ENCODE measurements around the gene BRD1. TPM values are rescaled to one million over a fixed set of nuclear protein-coding genes. Genes with fewer than 3 reads are reported as not detected.

The BRD1 gene
- total RNA-seq (10 to 100 TPM; 14.0 to 23.6 (median 15.8) TPM), polyA plus RNA-seq (10 to 100 TPM; 19.7 to 26.3 TPM)

GRCh38 chr22:49827853-49828598 lies at the start of gene BRD1:
Gene BRD1, minus strand, starts transcription at chr22:49827873. Its CDS starts 3,556 bp downstream, at chr22:49824317.
- Histone ChIP-seq H3K27me3 (no peaks in the 10 kb centered on the region), H3K27ac (peak within 1 kb of the TSS; percentile 57 to 68 (median 64)), H3K4me1 (peaks cover 3 to 19% (median 18%) of the 10 kb centered on the region in 3 donors), H3K36me3 (peaks cover 0 to 9% (median 6%) of the 10 kb centered on the region in 3 donors), H3K9me3 (no peaks in the 10 kb centered on the region), H3K4me3 (peak within 1 kb of the TSS; percentile 53 to 88 (median 70))
- no peak for FAIRE-seq
- no peak for TF ChIP-seq CTCF (IDR thresholded peaks at IDR 0.05)
- peak; percentile 59 to 81 (median 70) for ATAC-seq
- DNase-seq: peak in 5 of 6 donors; percentile 57 to 86 (median 70)
- WGBS, 2 donors: 17 to 22% methylated on average over 44 to 54 of the region's 54 CpGs
- intact Hi-C loops (cut with DNase I): no loop called here

GRCh38 chr22:49873228-49873940 lies 45.7 kb upstream of the BRD1 start:
- no peaks in the 10 kb centered on the region for H3K27me3 ChIP-seq
- H3K9me3 ChIP-seq: no peaks in the 10 kb centered on the region
- no peak for DNase-seq
- H3K27ac ChIP-seq: no peak overlapping the region
- H3K4me1 ChIP-seq: peaks cover 0 to 3% (median 0%) of the 10 kb centered on the region in 3 donors
- TF ChIP-seq CTCF (IDR thresholded peaks at IDR 0.05): no peak
- ATAC-seq: no peak
- no peak for FAIRE-seq
- H3K4me3 ChIP-seq: no peak overlapping the region
- intact Hi-C loops (cut with DNase I): no loop called here
- WGBS, 2 donors: 88 to 89% methylated on average over 16 of the region's 16 CpGs
- H3K36me3 ChIP-seq: no peaks in the 10 kb centered on the region

- Histone ChIP-seq H3K4me3 (no peak overlapping the region), H3K27ac (no peak overlapping the region), H3K27me3 (no peaks in the 10 kb centered on the region), H3K9me3 (no peaks in the 10 kb centered on the region), H3K4me1 (peaks cover 0 to 3% (median 0%) of the 10 kb centered on the region in 3 donors), H3K36me3 (no peaks in the 10 kb centered on the region)
- DNase-seq: no peak
- no peak for ATAC-seq
- FAIRE-seq: no peak
- intact Hi-C loops (cut with DNase I): no loop called here
- WGBS, 2 donors: 92 to 93% methylated on average over 7 of the region's 7 CpGs
- TF ChIP-seq CTCF (IDR thresholded peaks at IDR 0.05): no peak
These were observed 44.7 kb upstream of the BRD1 start for GRCh38 chr22:49872347-49872746.

GRCh38 chr22:49871482-49871881 lies 43.8 kb upstream of the BRD1 start:
- no peaks in the 10 kb centered on the region for H3K9me3 ChIP-seq
- no peaks in the 10 kb centered on the region for H3K27me3 ChIP-seq
- DNase-seq: no peak
- no peaks in the 10 kb centered on the region for H3K36me3 ChIP-seq
- 96 to 98% methylated on average over 4 of the region's 4 CpGs for WGBS, 2 donors
- no peak overlapping the region for H3K27ac ChIP-seq
- no peak for ATAC-seq
- TF ChIP-seq CTCF (IDR thresholded peaks at IDR 0.05): no peak
- peaks cover 0 to 3% (median 0%) of the 10 kb centered on the region in 3 donors for H3K4me1 ChIP-seq
- no peak for FAIRE-seq
- no peak overlapping the region for H3K4me3 ChIP-seq
- intact Hi-C loops (cut with DNase I): no loop called here
